IMR-90 (cell line): ENCODE measurements around the gene HTR2A. TPM values are rescaled to one million over a fixed set of nuclear protein-coding genes. Genes with fewer than 3 reads are reported as not detected.

Experiments
- ATAC-seq: fragments of 200-7000 bp; cut with Tn5 transposase; 2 replicates; pipeline ENCODE4 v1.9.1; 2020; ENCODE audit warnings: low read depth, mild to moderate bottlenecking, moderate library complexity
- BruUV-seq: library from RNA; stranded (reverse); fragments of 400-500 nt; replicated peaks from 2 replicates; lab custom pipeline; 2021; lab: Mats Ljungman, UMichigan
- CTCF ChIA-PET: fragments of 300-600 bp; formaldehyde crosslinking; extraction: SDS; loops from one replicate; lab custom pipeline; 2021; ENCODE audit warnings: antibody characterized with exemption; lab: Yijun Ruan, JAX
- POLR2A ChIA-PET: fragments of 300-600 bp; sonication (Branson Sonifier 250); formaldehyde crosslinking; loops from one replicate; lab custom pipeline; 2022; ENCODE audit warnings: antibody characterized with exemption; ENCODE audit not compliant: unreplicated experiment; lab: Charles Lee
- DNase-seq: peaks from one replicate; pipeline ENCODE4 v3.0.0; 2013
- H2AFZ ChIP-seq: replicated peaks from 2 replicates; pipeline ENCODE3; 2013; ENCODE audit warnings: low read length, mild to moderate bottlenecking; ENCODE audit not compliant: poor library complexity
- H2AK5ac ChIP-seq: 2 replicates; pipeline ENCODE4 v1.6.1; 2013; ENCODE audit warnings: low read depth, low read length, inconsistent platforms
- H2AK9ac ChIP-seq: replicated peaks from 2 replicates; pipeline ENCODE3; 2013; ENCODE audit warnings: mild to moderate bottlenecking, low read depth, low read length, moderate library complexity; ENCODE audit not compliant: poor library complexity
- H2BK120ac ChIP-seq: 2 replicates; pipeline ENCODE4 v1.6.1; 2013; ENCODE audit warnings: low read depth, low read length, inconsistent platforms
- H2BK15ac ChIP-seq: 3 replicates; pipeline ENCODE4 v1.6.1; 2013; ENCODE audit warnings: low read depth, low read length, inconsistent platforms
- H2BK20ac ChIP-seq: 2 replicates; pipeline ENCODE4 v1.6.1; 2013; ENCODE audit warnings: low read depth, mild to moderate bottlenecking, inconsistent platforms, low read length, moderate library complexity
- H2BK5ac ChIP-seq: 2 replicates; pipeline ENCODE4 v1.6.1; 2013; ENCODE audit warnings: mild to moderate bottlenecking, low read depth, low read length, inconsistent platforms; ENCODE audit not compliant: poor library complexity, severe bottlenecking
- H3K14ac ChIP-seq: replicated peaks from 2 replicates; pipeline ENCODE4 v1.6.1; 2013; ENCODE audit warnings: low read depth, low read length, inconsistent platforms
- H3K18ac ChIP-seq: 2 replicates; pipeline ENCODE4 v1.6.1; 2013; ENCODE audit warnings: low read depth, low read length, control low read depth
- H3K23ac ChIP-seq: 2 replicates; pipeline ENCODE4 v1.6.1; 2013; ENCODE audit warnings: low read depth, low read length, inconsistent platforms
- H3K27ac ChIP-seq: 2 replicates; pipeline ENCODE4 v1.5.1; 2013; ENCODE audit warnings: mild to moderate bottlenecking, control low read depth, low read length; ENCODE audit not compliant: insufficient read depth
- H3K27me3 ChIP-seq: 2 replicates; pipeline ENCODE4 v1.6.1; 2013; ENCODE audit warnings: low read length; ENCODE audit not compliant: control insufficient read depth, insufficient read depth
- H3K36me3 ChIP-seq: 2 replicates; pipeline ENCODE4 v1.6.1; 2013; ENCODE audit warnings: low read length, mixed read lengths; ENCODE audit not compliant: control insufficient read depth, insufficient read depth
- H3K4ac ChIP-seq: 2 replicates; pipeline ENCODE4 v1.6.1; 2013; ENCODE audit warnings: low read depth, low read length, inconsistent platforms
- H3K4me1 ChIP-seq: 2 replicates; pipeline ENCODE4 v1.6.1; 2013; ENCODE audit warnings: low read length, mixed read lengths; ENCODE audit not compliant: control insufficient read depth, insufficient read depth
- H3K4me2 ChIP-seq: 2 replicates; pipeline ENCODE4 v1.6.1; 2013; ENCODE audit warnings: low read depth, mild to moderate bottlenecking, control low read depth, low read length, moderate library complexity
- H3K4me3 ChIP-seq: 2 replicates; pipeline ENCODE4 v1.5.1; 2013; ENCODE audit warnings: low read depth, mild to moderate bottlenecking, control low read depth, low read length, moderate library complexity; ENCODE audit not compliant: insufficient read depth
- H3K56ac ChIP-seq: 2 replicates; pipeline ENCODE4 v1.6.1; 2013; ENCODE audit warnings: low read length, inconsistent platforms; ENCODE audit not compliant: insufficient read depth; ENCODE audit errors: extremely low read depth
- H3K79me1 ChIP-seq, 2 experiments: 2 replicates each; pipeline ENCODE4 v1.6.1; 2013; ENCODE audit warnings: low read length in 2 of 2, inconsistent platforms in 1 of 2, low read depth in 1 of 2
- H3K9ac ChIP-seq: 2 replicates; pipeline ENCODE4 v1.6.1; 2013; ENCODE audit warnings: low read depth, low read length, control low read depth
- H3K9me1 ChIP-seq: 2 replicates; pipeline ENCODE4 v1.6.1; 2013; ENCODE audit warnings: low read length, inconsistent platforms; ENCODE audit not compliant: insufficient read depth
- H3K9me3 ChIP-seq: 2 replicates; pipeline ENCODE4 v1.6.1; 2013; ENCODE audit warnings: low read length; ENCODE audit not compliant: control insufficient read depth, insufficient read depth
- H4K20me1 ChIP-seq: 2 replicates; pipeline ENCODE4 v1.6.1; 2013; ENCODE audit warnings: low read length, inconsistent platforms; ENCODE audit not compliant: insufficient read depth
- H4K5ac ChIP-seq: 2 replicates; pipeline ENCODE4 v1.6.1; 2013; ENCODE audit warnings: mild to moderate bottlenecking, low read depth, low read length, control low read depth
- H4K8ac ChIP-seq, 2 experiments: 2 replicates each; pipeline ENCODE4 v1.6.1; 2013; ENCODE audit warnings: low read depth in 2 of 2, low read length in 2 of 2, control low read depth in 1 of 2, inconsistent platforms in 1 of 2
- H4K91ac ChIP-seq: 2 replicates; pipeline ENCODE4 v1.6.1; 2013; ENCODE audit warnings: low read depth, low read length, inconsistent platforms; ENCODE audit not compliant: insufficient read depth
- NFE2L2 ChIP-seq: fragments of 150-350 bp; IDR thresholded peaks from 2 replicates; pipeline ENCODE4 v1.6.1; 2016; ENCODE audit warnings: low read depth, mild to moderate bottlenecking, low read length
- RCOR1 ChIP-seq: IDR thresholded peaks from 2 replicates; pipeline ENCODE4 v1.6.1; 2012; ENCODE audit warnings: mild to moderate bottlenecking, low read length, improper control_type of control experiment; ENCODE audit not compliant: insufficient replicate concordance
- WGBS, 2 experiments: methylation state at CpG; one replicate each; pipeline versions ENCODE4 v1.1.5 to v1.1.7; 2013; ENCODE audit warnings: missing lambda C conversion rate in 2 of 2; ENCODE audit not compliant: insufficient read length in 1 of 2; ENCODE audit errors: extremely low coverage in 2 of 2; 5-methylcytosine and 5-hydroxymethylcytosine counted together
- dilution Hi-C: fragments of 300-500 bp; cut with HindIII; formaldehyde crosslinking; loops from one replicate; pipeline ENCODE4 v1.14.3; 2018; ENCODE audit warnings: low sequenced_read_pairs; ENCODE audit not compliant: unreplicated experiment
- in situ Hi-C: fragments of 300-500 bp; cut with MboI; formaldehyde crosslinking; loops from 3 replicates; pipeline ENCODE4 v1.14.3; 2019; ENCODE audit warnings: low sequenced_read_pairs, inconsistent platforms, mixed read lengths
- intact Hi-C: fragments of 100-400 bp; cut with micrococcal nuclease; formaldehyde crosslinking; loops from 2 replicates; pipeline ENCODE4 v1.10.0; 2022
- polyA plus RNA-seq, 3 experiments: library from polyadenylated mRNA; depleted of rRNA; stranded (reverse); fragments of >200 nt; gene quantifications; 2 replicates each; pipeline ENCODE4 v1.2.3, GENCODE V29; 2012; ENCODE audit warnings: low replicate concordance in 1 of 3
- total RNA-seq: library from RNA; depleted of rRNA; stranded (reverse); fragments of >200 nt; gene quantifications from 2 replicates; pipeline ENCODE4 v1.2.3, GENCODE V29; 2012

HTR2A gene
- total and polyA plus RNA-seq, 2 of the 4 experiments (the other 2 are of a cell fraction) = 0.02 TPM; not detected in 1

DNA sequence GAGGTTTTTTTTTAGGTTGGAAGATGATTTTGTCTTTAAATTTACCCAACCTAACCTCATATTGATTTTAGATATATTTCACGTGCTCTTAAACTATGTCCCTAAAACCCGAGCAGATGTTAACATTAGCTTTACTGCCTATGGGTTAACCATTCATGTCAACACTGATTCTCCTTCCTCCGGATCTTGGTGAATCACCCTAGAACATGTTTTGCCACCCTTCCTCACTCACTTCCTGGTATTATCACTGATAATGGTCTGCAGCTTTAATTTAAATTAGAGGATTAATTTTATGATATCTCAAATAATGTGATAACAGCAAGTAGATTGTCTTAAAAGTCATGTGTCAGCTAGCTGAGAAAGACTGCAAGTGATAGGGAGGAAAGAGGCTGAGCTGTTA is 31.9 kb downstream of the HTR2A start:
- H2BK5ac ChIP-seq = no peak overlapping the region
- H3K9me3 ChIP-seq = no peaks in the 10 kb centered on the region
- no TSS peak for BruUV-seq
- no peak overlapping the region for H3K18ac ChIP-seq
- H2AFZ ChIP-seq = no peak overlapping the region
- no peak overlapping the region for H2BK20ac ChIP-seq
- no peak overlapping the region for H4K8ac ChIP-seq
- H4K91ac ChIP-seq = no peak overlapping the region
- no peak overlapping the region for H3K27ac ChIP-seq
- intact Hi-C loops (no loop called here), dilution Hi-C loops (no loop called here), in situ Hi-C loops (no loop called here)
- TF ChIP-seq NFE2L2 (no peak), RCOR1 (no peak)
- no CpG with 5 or more reads among the region's 3 CpGs for WGBS, 2 experiments
- no peak overlapping the region for H3K4me2 ChIP-seq
- H3K4me1 ChIP-seq = no peaks in the 10 kb centered on the region
- CTCF ChIA-PET = no interaction called here
- ATAC-seq (no peak), DNase-seq (no peak)
- no peaks in the 10 kb centered on the region for H3K36me3 ChIP-seq
- H3K56ac ChIP-seq = no peak overlapping the region
- no peak overlapping the region for H2AK9ac ChIP-seq
- H3K23ac ChIP-seq = no peak overlapping the region
- no peak overlapping the region for H2AK5ac ChIP-seq
- H2BK15ac ChIP-seq = no peak overlapping the region
- no peak overlapping the region for H4K5ac ChIP-seq
- no peak overlapping the region for H3K14ac ChIP-seq
- H4K20me1 ChIP-seq = no peaks in the 10 kb centered on the region
- H3K9me1 ChIP-seq = no peaks in the 10 kb centered on the region
- POLR2A ChIA-PET = no interaction called here
- peaks cover 3% of the 10 kb centered on the region; the same call in 1 of the 2 replicates for H3K27me3 ChIP-seq
- no peaks in the 10 kb centered on the region for H3K79me1 ChIP-seq
- H3K4ac ChIP-seq = no peak overlapping the region
- no peak overlapping the region for H3K4me3 ChIP-seq
- no peak overlapping the region for H2BK120ac ChIP-seq
- no peak overlapping the region for H3K9ac ChIP-seq
